ENCODE results near the gene CERKL. TPM values are rescaled to one million over a fixed set of nuclear protein-coding genes. Genes with fewer than 3 reads are reported as not detected.
A peak's percentile ranks its signal among the peaks of the same experiment; 100 is the strongest.

Gene CERKL
- total and polyA plus RNA-seq, 2 experiments from 2014 or later = 1.9 to 2.3 TPM

- no peaks in the 10 kb centered on the region for H3K36me3 ChIP-seq (replicated peaks; ENCODE audit: insufficient read depth, low read depth)
- no peaks in the 10 kb centered on the region for H3K79me2 ChIP-seq
- H3K9me3 ChIP-seq (ENCODE audit: low read depth) = no peaks in the 10 kb centered on the region
- peak overlapping the region; percentile 80 for H3K4me2 ChIP-seq
- TF ChIP-seq CTCF (IDR thresholded peaks at IDR 0.05; ENCODE audit: poor library complexity) (no peak), EZH2 (IDR thresholded peaks at IDR 0.05; ENCODE audit: borderline replicate concordance) (peak; percentile 61), EZH2phosphoT487 (IDR thresholded peaks at IDR 0.05; ENCODE audit: low read depth, severe bottlenecking, unreplicated experiment) (peak; percentile 34)
- no peaks in the 10 kb centered on the region for H3K9me2 ChIP-seq (replicated peaks; ENCODE audit: insufficient read depth)
- no peak overlapping the region for H3K27ac ChIP-seq
- no peak overlapping the region for H3K4me3 ChIP-seq
- peaks cover 17% of the 10 kb centered on the region for H3K4me1 ChIP-seq (ENCODE audit: insufficient read depth)
- peak overlapping the region; percentile 40 for H2AFZ ChIP-seq
- WGBS (ENCODE audit: low lambda C conversion rate, missing lambda C conversion rate) = 2% methylated on average over 41 of the region's 85 CpGs
- no peaks in the 10 kb centered on the region for H4K20me1 ChIP-seq (ENCODE audit: insufficient read depth, poor library complexity, severe bottlenecking)
- peak; percentile 13 for DNase-seq (ENCODE audit: low spot score)
- H3K27me3 ChIP-seq = peaks cover 99% of the 10 kb centered on the region
Observed at GRCh38 chr2:181683518-181684453, 26.9 kb upstream of the CERKL start.

- no peaks in the 10 kb centered on the region for H3K9me2 ChIP-seq (replicated peaks; ENCODE audit: insufficient read depth)
- peaks cover 98% of the 10 kb centered on the region for H3K27me3 ChIP-seq
- no peaks in the 10 kb centered on the region for H3K36me3 ChIP-seq (replicated peaks; ENCODE audit: insufficient read depth, low read depth)
- TF ChIP-seq EZH2 (IDR thresholded peaks at IDR 0.05; ENCODE audit: borderline replicate concordance) (peak; percentile 73), CTCF (IDR thresholded peaks at IDR 0.05; ENCODE audit: poor library complexity) (no peak)
- H2AFZ ChIP-seq = peak overlapping the region; percentile 40
- peak overlapping the region; percentile 80 for H3K4me2 ChIP-seq
- H3K4me1 ChIP-seq (ENCODE audit: insufficient read depth) = peaks cover 17% of the 10 kb centered on the region
- H3K9me3 ChIP-seq (ENCODE audit: low read depth) = no peaks in the 10 kb centered on the region
- no peak for DNase-seq (ENCODE audit: low spot score)
- no peak overlapping the region for H3K4me3 ChIP-seq
- no peak overlapping the region for H3K27ac ChIP-seq
- no peaks in the 10 kb centered on the region for H3K79me2 ChIP-seq
- no peaks in the 10 kb centered on the region for H4K20me1 ChIP-seq (ENCODE audit: insufficient read depth, poor library complexity, severe bottlenecking)
- WGBS (ENCODE audit: low lambda C conversion rate, missing lambda C conversion rate) = 6% methylated on average over 42 of the region's 42 CpGs
Observed at GRCh38 chr2:181682795-181683517, 26.1 kb upstream of the CERKL start.

DNA sequence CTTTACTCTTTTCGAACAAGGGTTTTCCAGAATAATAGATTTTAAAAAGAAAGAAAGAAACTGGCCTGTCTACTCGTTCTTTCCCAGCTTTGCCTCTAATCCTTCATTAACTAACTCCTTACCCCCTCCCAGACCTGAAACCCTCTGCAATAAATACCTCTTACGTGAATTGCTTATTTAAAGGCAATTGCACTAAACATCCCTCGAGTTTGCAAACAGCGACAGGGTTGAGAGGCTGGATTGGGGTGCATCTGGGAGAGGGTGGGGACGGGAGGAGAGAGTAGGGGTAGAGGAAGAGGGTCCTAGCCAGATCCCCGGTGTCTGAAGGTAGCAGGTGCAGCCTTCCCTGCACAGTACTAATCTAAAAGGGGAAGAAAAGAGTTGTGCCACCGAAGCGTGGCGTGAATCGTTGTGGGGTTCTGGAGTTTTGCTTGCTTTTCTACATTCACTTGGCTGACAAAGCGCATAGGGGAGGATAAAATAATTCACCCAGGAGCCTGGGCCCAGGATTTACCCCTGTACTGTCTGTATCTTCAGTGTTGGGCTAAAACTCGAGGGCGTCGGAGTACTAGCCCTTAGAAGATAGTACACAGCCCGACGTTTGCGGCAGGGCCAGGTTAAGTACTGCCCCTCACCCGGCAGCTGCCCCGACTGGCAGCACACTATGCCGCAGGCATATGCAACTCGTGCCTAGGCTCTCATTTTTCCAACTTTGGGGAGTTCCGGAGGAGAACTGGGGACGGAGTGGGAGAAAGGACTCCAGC, 25.3 kb upstream of the CERKL start:
- Histone ChIP-seq H3K36me3 (replicated peaks; ENCODE audit: insufficient read depth, low read depth) (no peaks in the 10 kb centered on the region), H3K4me2 (peak overlapping the region; percentile 80), H3K4me3 (no peak overlapping the region), H4K20me1 (ENCODE audit: insufficient read depth, poor library complexity, severe bottlenecking) (no peaks in the 10 kb centered on the region), H3K9me3 (ENCODE audit: low read depth) (no peaks in the 10 kb centered on the region), H3K4me1 (ENCODE audit: insufficient read depth) (peaks cover 17% of the 10 kb centered on the region), H3K27ac (no peak overlapping the region), H3K27me3 (peaks cover 99% of the 10 kb centered on the region), H3K79me2 (no peaks in the 10 kb centered on the region), H2AFZ (no peak overlapping the region), H3K9me2 (replicated peaks; ENCODE audit: insufficient read depth) (no peaks in the 10 kb centered on the region)
- no peak for DNase-seq (ENCODE audit: low spot score)
- peak; percentile 16 for TF ChIP-seq EZH2 (IDR thresholded peaks at IDR 0.05; ENCODE audit: borderline replicate concordance)
- peak; percentile 22 for TF ChIP-seq EZH2phosphoT487 (IDR thresholded peaks at IDR 0.05; ENCODE audit: low read depth, severe bottlenecking, unreplicated experiment)
- TF ChIP-seq CTCF (IDR thresholded peaks at IDR 0.05; ENCODE audit: poor library complexity) = no peak
- 20% methylated on average over 24 of the region's 24 CpGs for WGBS (ENCODE audit: low lambda C conversion rate, missing lambda C conversion rate)
